DMS153 (cell line): ENCODE results near the gene PDE11A.

Source experiments
- DNase-seq: peaks from one replicate; lab custom pipeline; 2025; lab: John Stamatoyannopoulos, UW

The PDE11A gene

GRCh38 chr2:177692783-177693269 lies 379.8 kb downstream of the PDE11A start:
- DNase-seq, result no peak

- no peak for DNase-seq
Observed at GRCh38 chr2:177692042-177692782, 380.4 kb downstream of the PDE11A start.

GRCh38 chr2:177691177-177691576 lies 381.4 kb downstream of the PDE11A start:
- no peak for DNase-seq

- no peak for DNase-seq
Observed at GRCh38 chr2:177689623-177690022, 383.0 kb downstream of the PDE11A start.

- no peak for DNase-seq
Observed at GRCh38 chr2:177688844-177689243, 383.7 kb downstream of the PDE11A start.

- DNase-seq, result no peak
Observed at GRCh38 chr2:177683661-177684069, 388.9 kb downstream of the PDE11A start.

- DNase-seq, result no peak
Observed at GRCh38 chr2:177682836-177683660, 389.5 kb downstream of the PDE11A start.

- DNase-seq, result no peak
Observed at GRCh38 chr2:177682006-177682405, 390.6 kb downstream of the PDE11A start.

GRCh38 chr2:177680866-177681712 lies 391.5 kb downstream of the PDE11A start:
- no peak for DNase-seq

- no peak for DNase-seq
Observed at GRCh38 chr2:177679611-177680605, 392.7 kb downstream of the PDE11A start.

GRCh38 chr2:177678939-177679338 lies 393.6 kb downstream of the PDE11A start:
- no peak for DNase-seq

- DNase-seq, result no peak
Observed at GRCh38 chr2:177676636-177677035, 395.9 kb downstream of the PDE11A start.

- no peak for DNase-seq
Observed at GRCh38 chr2:177675825-177676224, 396.8 kb downstream of the PDE11A start.

- DNase-seq, result no peak
Observed at GRCh38 chr2:177675350-177675821, 397.2 kb downstream of the PDE11A start.

- DNase-seq, result peak; percentile 17
Observed at GRCh38 chr2:177673602-177674595, 398.7 kb downstream of the PDE11A start.

GRCh38 chr2:177671662-177672061 lies 400.9 kb downstream of the PDE11A start:
- no peak for DNase-seq

- DNase-seq, result no peak
Observed at GRCh38 chr2:177670791-177671535, 401.6 kb downstream of the PDE11A start.

- DNase-seq, result no peak
Observed at GRCh38 chr2:177669625-177670330, 402.8 kb downstream of the PDE11A start.
